ENCODE measurements around the gene CNNM2.

The CNNM2 gene

DNA sequence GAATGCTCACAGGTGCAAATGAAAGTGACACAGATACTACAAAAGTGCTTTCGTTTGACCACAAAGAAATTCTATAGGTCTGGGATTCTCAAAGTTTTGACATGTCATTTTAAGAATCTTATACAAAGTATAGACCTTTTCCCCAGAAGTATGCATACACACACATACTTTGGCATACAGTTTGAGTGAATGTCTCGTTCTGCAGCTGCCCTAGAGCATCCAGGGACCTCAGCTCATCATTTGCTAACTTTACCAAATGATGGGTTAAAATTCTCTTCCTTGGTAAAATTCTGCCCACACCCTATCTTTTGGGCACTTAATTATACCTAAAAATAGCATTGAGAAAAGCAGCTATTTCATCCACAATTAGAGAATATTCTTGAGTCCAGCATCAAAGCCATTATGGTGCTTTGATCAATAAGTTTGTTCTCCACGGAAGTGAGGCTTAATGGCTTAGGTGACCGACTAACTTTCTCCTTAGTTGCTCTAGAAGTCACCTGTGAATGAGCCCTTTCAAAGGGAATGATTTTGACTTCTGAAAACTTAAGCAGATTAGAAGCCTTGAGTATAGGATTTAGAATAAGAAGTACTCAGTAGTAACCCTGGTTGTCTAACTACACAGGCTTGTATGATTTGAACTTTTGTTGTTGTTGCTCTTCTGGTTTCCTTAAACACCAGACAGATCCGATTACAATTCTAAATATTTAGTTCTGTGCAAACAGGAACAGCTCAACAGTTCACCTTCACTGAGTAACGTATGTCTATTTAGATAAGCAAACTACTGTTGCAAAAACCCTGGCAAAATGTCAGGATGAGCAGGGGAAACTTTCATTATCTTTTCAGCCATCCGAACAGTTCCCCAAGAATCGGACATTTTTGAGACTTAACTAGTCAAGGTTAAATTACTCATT lies 70.6 kb downstream of the CNNM2 start:
- H3K27me3 ChIP-seq (ENCODE audit: insufficient read depth, poor library complexity, severe bottlenecking) = no peaks in the 10 kb centered on the region
- H3K4me3 ChIP-seq (replicated peaks; ENCODE audit: insufficient read depth, low read length) = no peak overlapping the region

DNA sequence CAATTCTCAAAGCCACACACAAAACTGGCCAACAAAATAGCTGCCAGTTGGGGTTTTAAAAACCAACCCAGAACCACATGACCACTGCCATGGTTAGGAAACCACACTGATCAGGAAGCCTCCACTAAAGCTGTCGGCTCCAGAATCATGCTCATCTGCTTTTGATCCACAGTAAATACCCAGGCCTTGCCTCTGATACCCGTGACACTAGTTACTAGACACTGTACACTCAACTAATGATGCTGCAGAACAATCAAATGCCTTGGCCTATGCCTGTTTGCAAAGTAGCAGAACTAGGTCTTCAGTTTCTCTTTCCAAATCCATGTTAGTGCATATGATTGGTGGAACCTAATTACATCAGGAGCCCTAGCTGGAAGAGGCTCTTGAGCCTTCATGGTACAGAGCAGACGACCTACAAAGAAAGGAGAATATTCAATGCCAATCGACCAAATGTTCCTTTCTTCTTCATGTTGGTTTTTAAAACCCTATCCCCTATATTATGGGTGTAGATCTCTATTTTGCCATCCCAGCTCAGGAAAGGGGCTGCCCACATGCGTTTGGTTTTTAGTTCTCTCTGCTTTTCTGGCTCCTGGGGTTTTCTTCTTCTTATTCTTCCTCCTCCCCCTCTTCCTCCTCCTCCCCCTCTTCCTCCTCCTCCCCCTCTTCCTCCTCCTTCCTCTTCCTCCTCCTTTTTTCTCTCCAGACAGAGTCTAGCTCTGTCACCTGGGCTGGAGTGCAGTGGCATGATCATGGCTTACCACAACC lies 76.6 kb downstream of the CNNM2 start:
- peak in 1 of 2 experiments; percentile 39 for DNase-seq (ENCODE audit: low read depth in 1 of 2, low spot score in 1 of 2)
- Histone ChIP-seq H3K27me3 (ENCODE audit: insufficient read depth, poor library complexity, severe bottlenecking) (no peaks in the 10 kb centered on the region), H3K4me3 (replicated peaks; ENCODE audit: insufficient read depth, low read length) (no peak overlapping the region), H3K27ac (replicated peaks) (no peak overlapping the region)
- TF ChIP-seq GABPA (IDR thresholded peaks at IDR 0.05; ENCODE audit: low read depth) = no peak

More for the DNA sequence above, 70.6 kb downstream of the CNNM2 start:
- TF ChIP-seq, protein P1, sequence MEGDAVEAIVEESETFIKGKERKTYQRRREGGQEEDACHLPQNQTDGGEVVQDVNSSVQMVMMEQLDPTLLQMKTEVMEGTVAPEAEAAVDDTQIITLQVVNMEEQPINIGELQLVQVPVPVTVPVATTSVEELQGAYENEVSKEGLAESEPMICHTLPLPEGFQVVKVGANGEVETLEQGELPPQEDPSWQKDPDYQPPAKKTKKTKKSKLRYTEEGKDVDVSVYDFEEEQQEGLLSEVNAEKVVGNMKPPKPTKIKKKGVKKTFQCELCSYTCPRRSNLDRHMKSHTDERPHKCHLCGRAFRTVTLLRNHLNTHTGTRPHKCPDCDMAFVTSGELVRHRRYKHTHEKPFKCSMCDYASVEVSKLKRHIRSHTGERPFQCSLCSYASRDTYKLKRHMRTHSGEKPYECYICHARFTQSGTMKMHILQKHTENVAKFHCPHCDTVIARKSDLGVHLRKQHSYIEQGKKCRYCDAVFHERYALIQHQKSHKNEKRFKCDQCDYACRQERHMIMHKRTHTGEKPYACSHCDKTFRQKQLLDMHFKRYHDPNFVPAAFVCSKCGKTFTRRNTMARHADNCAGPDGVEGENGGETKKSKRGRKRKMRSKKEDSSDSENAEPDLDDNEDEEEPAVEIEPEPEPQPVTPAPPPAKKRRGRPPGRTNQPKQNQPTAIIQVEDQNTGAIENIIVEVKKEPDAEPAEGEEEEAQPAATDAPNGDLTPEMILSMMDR (IDR thresholded peaks at IDR 0.05; ENCODE audit: insufficient read depth, low read length) = no peak
- TF ChIP-seq GABPA (IDR thresholded peaks at IDR 0.05; ENCODE audit: low read depth) = no peak
- TF ChIP-seq SPI1 (IDR thresholded peaks at IDR 0.05; ENCODE audit: borderline replicate concordance, low read depth) = no peak
- TF ChIP-seq POLR2AphosphoS5 (IDR thresholded peaks at IDR 0.05; ENCODE audit: low read depth) = no peak
- TF ChIP-seq, protein P2, sequence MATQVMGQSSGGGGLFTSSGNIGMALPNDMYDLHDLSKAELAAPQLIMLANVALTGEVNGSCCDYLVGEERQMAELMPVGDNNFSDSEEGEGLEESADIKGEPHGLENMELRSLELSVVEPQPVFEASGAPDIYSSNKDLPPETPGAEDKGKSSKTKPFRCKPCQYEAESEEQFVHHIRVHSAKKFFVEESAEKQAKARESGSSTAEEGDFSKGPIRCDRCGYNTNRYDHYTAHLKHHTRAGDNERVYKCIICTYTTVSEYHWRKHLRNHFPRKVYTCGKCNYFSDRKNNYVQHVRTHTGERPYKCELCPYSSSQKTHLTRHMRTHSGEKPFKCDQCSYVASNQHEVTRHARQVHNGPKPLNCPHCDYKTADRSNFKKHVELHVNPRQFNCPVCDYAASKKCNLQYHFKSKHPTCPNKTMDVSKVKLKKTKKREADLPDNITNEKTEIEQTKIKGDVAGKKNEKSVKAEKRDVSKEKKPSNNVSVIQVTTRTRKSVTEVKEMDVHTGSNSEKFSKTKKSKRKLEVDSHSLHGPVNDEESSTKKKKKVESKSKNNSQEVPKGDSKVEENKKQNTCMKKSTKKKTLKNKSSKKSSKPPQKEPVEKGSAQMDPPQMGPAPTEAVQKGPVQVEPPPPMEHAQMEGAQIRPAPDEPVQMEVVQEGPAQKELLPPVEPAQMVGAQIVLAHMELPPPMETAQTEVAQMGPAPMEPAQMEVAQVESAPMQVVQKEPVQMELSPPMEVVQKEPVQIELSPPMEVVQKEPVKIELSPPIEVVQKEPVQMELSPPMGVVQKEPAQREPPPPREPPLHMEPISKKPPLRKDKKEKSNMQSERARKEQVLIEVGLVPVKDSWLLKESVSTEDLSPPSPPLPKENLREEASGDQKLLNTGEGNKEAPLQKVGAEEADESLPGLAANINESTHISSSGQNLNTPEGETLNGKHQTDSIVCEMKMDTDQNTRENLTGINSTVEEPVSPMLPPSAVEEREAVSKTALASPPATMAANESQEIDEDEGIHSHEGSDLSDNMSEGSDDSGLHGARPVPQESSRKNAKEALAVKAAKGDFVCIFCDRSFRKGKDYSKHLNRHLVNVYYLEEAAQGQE (IDR thresholded peaks at IDR 0.05; ENCODE audit: insufficient replicate concordance, low read depth) = no peak
- no peak for DNase-seq (ENCODE audit: low read depth in 1 of 2, low spot score in 1 of 2)
- no peak overlapping the region for H3K27ac ChIP-seq (replicated peaks)

DNA sequence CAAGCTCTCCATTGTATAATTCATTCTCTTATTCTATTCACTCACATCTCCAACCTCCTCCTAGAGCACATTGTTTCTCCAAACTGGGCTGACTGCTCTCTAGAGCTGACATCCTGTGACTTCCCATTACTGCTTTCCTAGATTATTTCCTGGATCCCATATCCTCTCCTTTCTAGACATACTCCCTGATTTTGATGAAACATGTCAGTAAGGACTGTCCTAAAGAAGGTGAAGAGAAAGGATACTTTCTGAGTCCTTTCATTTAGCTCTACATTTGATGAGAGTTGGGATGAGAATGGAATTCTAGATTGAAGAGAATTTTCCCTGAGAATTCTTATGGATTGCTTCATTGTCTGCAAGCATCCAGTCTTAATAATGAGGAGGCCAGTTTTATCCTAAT lies 78.8 kb downstream of the CNNM2 start:
- TF ChIP-seq, protein P2 (IDR thresholded peaks at IDR 0.05; ENCODE audit: insufficient replicate concordance, low read depth) = no peak
- TF ChIP-seq POLR2AphosphoS5 (IDR thresholded peaks at IDR 0.05; ENCODE audit: low read depth) = no peak
- TF ChIP-seq, protein P1 (IDR thresholded peaks at IDR 0.05; ENCODE audit: insufficient read depth, low read length) = no peak
- no peak for TF ChIP-seq SPI1 (IDR thresholded peaks at IDR 0.05; ENCODE audit: borderline replicate concordance, low read depth)
- TF ChIP-seq GABPA (IDR thresholded peaks at IDR 0.05; ENCODE audit: low read depth) = no peak
- H3K27me3 ChIP-seq (ENCODE audit: insufficient read depth, poor library complexity, severe bottlenecking) = no peaks in the 10 kb centered on the region
- no peak overlapping the region for H3K4me3 ChIP-seq (replicated peaks; ENCODE audit: insufficient read depth, low read length)
- DNase-seq (ENCODE audit: low read depth in 1 of 2, low spot score in 1 of 2) = no peak
- H3K27ac ChIP-seq (replicated peaks) = no peak overlapping the region

DNA sequence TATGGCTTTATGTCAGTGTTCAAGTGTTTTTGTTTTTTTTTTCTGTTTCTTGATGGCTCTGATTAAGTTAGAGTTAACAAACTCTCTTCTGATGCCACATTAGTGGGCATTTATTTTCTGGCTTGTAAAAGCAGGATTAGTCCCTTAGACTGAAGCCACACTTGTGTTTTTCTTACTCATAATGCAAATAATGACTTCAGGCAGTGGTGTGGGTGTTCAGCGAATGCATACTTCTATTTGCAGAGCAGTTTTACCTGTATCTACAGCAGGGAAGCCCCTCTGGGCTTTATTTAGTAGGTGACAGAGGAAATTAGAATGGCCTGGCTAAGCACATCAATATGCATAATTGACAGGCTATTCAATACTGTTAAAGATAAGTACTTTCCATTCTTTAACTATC lies 79.9 kb downstream of the CNNM2 start:
- DNase-seq (ENCODE audit: low read depth in 1 of 2, low spot score in 1 of 2) = no peak
- TF ChIP-seq GABPA (IDR thresholded peaks at IDR 0.05; ENCODE audit: low read depth) (no peak), SPI1 (IDR thresholded peaks at IDR 0.05; ENCODE audit: borderline replicate concordance, low read depth) (no peak), POLR2AphosphoS5 (IDR thresholded peaks at IDR 0.05; ENCODE audit: low read depth) (no peak)
- TF ChIP-seq, protein P1 (IDR thresholded peaks at IDR 0.05; ENCODE audit: insufficient read depth, low read length) = no peak
- TF ChIP-seq, protein P2 (IDR thresholded peaks at IDR 0.05; ENCODE audit: insufficient replicate concordance, low read depth) = no peak
- Histone ChIP-seq H3K27me3 (ENCODE audit: insufficient read depth, poor library complexity, severe bottlenecking) (no peaks in the 10 kb centered on the region), H3K27ac (replicated peaks) (no peak overlapping the region), H3K4me3 (replicated peaks; ENCODE audit: insufficient read depth, low read length) (no peak overlapping the region)
